MM.1S (cell line): Measurements from ENCODE around the gene TBX1.

ENCODE experiments used
- CTCF ChIP-seq: fragments of 300-600 bp; sonication (generic); IDR thresholded peaks from 2 replicates; pipeline ENCODE4 v1.5.1; 2016; ENCODE audit warnings: antibody characterized with exemption, low read length, mixed read lengths
- EZH2 ChIP-seq: fragments of 300-600 bp; sonication (generic); optimal IDR thresholded peaks from 2 replicates; pipeline ENCODE3; 2017; ENCODE audit warnings: low read depth, mild to moderate bottlenecking, antibody characterized with exemption, low read length, mixed read lengths

- no peak for TF ChIP-seq CTCF
- TF ChIP-seq EZH2: no peak
Observed at GRCh38 chr22:19785461-19786263, 25.1 kb downstream of the TBX1 start.
